DND-41 (cell line): ENCODE data around the gene CALCOCO1.

Experiments
- ATAC-seq: fragments of 200-7000 bp; cut with Tn5 transposase; 3 replicates; pipeline ENCODE4 v1.9.1; 2021; ENCODE audit warnings: low read depth; ENCODE audit not compliant: insufficient read depth
- DNase-seq: peaks from one replicate; pipeline ENCODE4 v3.0.0-alpha.2; 2020
- H2AFZ ChIP-seq: 2 replicates; pipeline ENCODE4 v1.6.0; 2012; ENCODE audit warnings: low read depth, low read length
- H3K27ac ChIP-seq: 2 replicates; pipeline ENCODE4 v1.5.1; 2012; ENCODE audit warnings: low read length, inconsistent platforms
- H3K27me3 ChIP-seq: fragments of 200-600 bp; sonication (generic); 2 replicates; pipeline ENCODE4 v1.6.0; 2012; ENCODE audit warnings: low read length, mild to moderate bottlenecking, inconsistent platforms; ENCODE audit not compliant: insufficient read depth, poor library complexity
- H3K36me3 ChIP-seq: 2 replicates; pipeline ENCODE4 v1.5.1; 2012; ENCODE audit warnings: low read length, inconsistent platforms; ENCODE audit not compliant: insufficient read depth
- H3K4me1 ChIP-seq: 2 replicates; pipeline ENCODE4 v1.5.1; 2012; ENCODE audit warnings: mild to moderate bottlenecking, low read length; ENCODE audit not compliant: insufficient read depth
- H3K4me2 ChIP-seq: 2 replicates; pipeline ENCODE4 v1.6.0; 2012; ENCODE audit warnings: mild to moderate bottlenecking, moderate library complexity, low read length, inconsistent platforms; ENCODE audit not compliant: insufficient read depth
- H3K4me3 ChIP-seq, 2 experiments: fragments of 200-600 bp in 1 of 2; shearing (Covaris generic) in 1 of 2; 2 replicates each; pipeline ENCODE4 v1.5.1; 2012 to 2016; ENCODE audit warnings: inconsistent platforms in 2 of 2, low read length in 2 of 2, mild to moderate bottlenecking in 2 of 2, low read depth in 1 of 2, moderate library complexity in 1 of 2
- H3K79me2 ChIP-seq: 2 replicates; pipeline ENCODE4 v1.6.0; 2012; ENCODE audit warnings: low read length, inconsistent platforms; ENCODE audit not compliant: insufficient read depth
- H3K9ac ChIP-seq: 2 replicates; pipeline ENCODE4 v1.6.0; 2012; ENCODE audit warnings: low read depth, mild to moderate bottlenecking, inconsistent platforms, low read length, moderate library complexity
- H3K9me3 ChIP-seq: 2 replicates; pipeline ENCODE4 v1.5.1; 2012; ENCODE audit warnings: low read length, moderate library complexity, mild to moderate bottlenecking, inconsistent platforms; ENCODE audit not compliant: insufficient read depth, severe bottlenecking
- H4K20me1 ChIP-seq: 2 replicates; pipeline ENCODE4 v1.6.0; 2012; ENCODE audit warnings: low read length; ENCODE audit not compliant: insufficient read depth
- EZH2 ChIP-seq: IDR thresholded peaks from 3 replicates; pipeline ENCODE4 v1.6.1; 2012; ENCODE audit warnings: borderline replicate concordance, low read depth, mild to moderate bottlenecking, moderate library complexity, low read length, inconsistent platforms; ENCODE audit not compliant: severe bottlenecking
- TF ChIP-seq, protein P1 (sequence below): IDR thresholded peaks from 2 replicates; pipeline ENCODE4 v1.5.1; 2012; ENCODE audit warnings: borderline replicate concordance, low read length, moderate library complexity, mild to moderate bottlenecking; ENCODE audit not compliant: poor library complexity, severe bottlenecking; ENCODE audit errors: extremely low read depth

CALCOCO1 gene

DNA sequence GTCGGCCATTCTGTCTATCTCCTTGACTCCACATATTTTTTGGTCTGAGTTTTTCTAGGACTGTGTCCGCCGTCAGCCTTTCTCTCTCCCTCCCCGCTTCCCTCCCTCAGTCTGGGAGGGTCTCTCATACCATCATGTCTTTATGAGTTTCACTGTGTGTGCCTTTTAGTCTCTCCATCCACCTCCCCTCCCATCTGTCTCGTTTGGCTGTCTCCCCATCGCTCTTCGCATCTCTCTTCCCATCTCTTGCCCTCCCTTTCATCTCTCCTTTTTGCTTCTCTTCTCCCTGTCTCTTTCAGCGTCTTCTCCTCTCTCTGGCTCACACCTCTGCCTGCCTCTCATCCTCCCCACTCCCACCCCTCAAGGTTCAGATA is 31.5 kb upstream of the CALCOCO1 start:
- Histone ChIP-seq H3K4me1 (peaks cover 9% of the 10 kb centered on the region), H3K4me3 (no peak overlapping the region), H3K27me3 (peaks cover 63% of the 10 kb centered on the region), H2AFZ (no peak overlapping the region), H3K9me3 (no peaks in the 10 kb centered on the region), H3K27ac (no peak overlapping the region), H3K36me3 (no peaks in the 10 kb centered on the region), H3K9ac (no peak overlapping the region), H3K4me2 (no peak overlapping the region), H4K20me1 (no peaks in the 10 kb centered on the region), H3K79me2 (no peaks in the 10 kb centered on the region)
- no peak for TF ChIP-seq EZH2
- TF ChIP-seq, protein P1, sequence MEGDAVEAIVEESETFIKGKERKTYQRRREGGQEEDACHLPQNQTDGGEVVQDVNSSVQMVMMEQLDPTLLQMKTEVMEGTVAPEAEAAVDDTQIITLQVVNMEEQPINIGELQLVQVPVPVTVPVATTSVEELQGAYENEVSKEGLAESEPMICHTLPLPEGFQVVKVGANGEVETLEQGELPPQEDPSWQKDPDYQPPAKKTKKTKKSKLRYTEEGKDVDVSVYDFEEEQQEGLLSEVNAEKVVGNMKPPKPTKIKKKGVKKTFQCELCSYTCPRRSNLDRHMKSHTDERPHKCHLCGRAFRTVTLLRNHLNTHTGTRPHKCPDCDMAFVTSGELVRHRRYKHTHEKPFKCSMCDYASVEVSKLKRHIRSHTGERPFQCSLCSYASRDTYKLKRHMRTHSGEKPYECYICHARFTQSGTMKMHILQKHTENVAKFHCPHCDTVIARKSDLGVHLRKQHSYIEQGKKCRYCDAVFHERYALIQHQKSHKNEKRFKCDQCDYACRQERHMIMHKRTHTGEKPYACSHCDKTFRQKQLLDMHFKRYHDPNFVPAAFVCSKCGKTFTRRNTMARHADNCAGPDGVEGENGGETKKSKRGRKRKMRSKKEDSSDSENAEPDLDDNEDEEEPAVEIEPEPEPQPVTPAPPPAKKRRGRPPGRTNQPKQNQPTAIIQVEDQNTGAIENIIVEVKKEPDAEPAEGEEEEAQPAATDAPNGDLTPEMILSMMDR, result no peak
- DNase-seq (no peak), ATAC-seq (no peak)

DNA sequence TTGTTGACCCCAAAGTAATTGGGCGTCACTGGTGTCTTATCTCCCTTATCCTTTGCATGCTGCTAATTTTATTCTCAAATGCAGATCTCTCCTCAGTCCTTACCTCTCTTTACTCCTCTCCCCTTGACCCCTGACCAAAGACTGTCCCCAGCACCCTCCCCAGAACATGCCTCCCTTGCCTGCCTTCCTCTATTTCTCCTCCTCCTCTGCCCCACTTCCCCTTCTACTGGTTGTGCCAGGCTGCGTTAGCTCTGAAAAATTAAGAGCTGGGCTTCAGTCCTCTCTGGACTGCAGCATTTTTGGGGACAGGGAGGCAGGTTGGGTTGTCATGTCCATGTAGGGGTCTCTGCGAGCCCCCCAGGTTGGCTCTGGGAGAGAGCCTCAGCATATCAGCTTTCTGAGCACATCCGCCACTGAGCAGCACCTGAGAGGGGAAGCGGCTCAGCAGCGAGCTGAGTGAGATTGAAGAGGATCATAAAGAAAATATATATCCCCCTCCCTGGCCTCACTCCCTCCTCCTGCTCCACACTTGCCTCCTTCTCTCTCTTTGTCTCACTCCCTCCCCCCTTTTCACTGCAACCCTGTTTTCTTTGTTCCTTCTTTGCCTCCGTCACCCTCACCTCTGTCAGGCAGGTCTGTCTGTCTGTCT is 31.0 kb upstream of the CALCOCO1 start:
- no peaks in the 10 kb centered on the region for H4K20me1 ChIP-seq
- no peaks in the 10 kb centered on the region for H3K9me3 ChIP-seq
- ATAC-seq, result no peak
- H3K4me2 ChIP-seq, result no peak overlapping the region
- no peak overlapping the region for H3K9ac ChIP-seq
- no peaks in the 10 kb centered on the region for H3K36me3 ChIP-seq
- no peak overlapping the region for H3K4me3 ChIP-seq
- H3K4me1 ChIP-seq, result peaks cover 9% of the 10 kb centered on the region
- H3K79me2 ChIP-seq, result no peaks in the 10 kb centered on the region
- H3K27me3 ChIP-seq, result peaks cover 63% of the 10 kb centered on the region
- TF ChIP-seq, protein P1, result no peak
- TF ChIP-seq EZH2, result no peak
- no peak for DNase-seq
- no peak overlapping the region for H2AFZ ChIP-seq
- no peak overlapping the region for H3K27ac ChIP-seq

DNA sequence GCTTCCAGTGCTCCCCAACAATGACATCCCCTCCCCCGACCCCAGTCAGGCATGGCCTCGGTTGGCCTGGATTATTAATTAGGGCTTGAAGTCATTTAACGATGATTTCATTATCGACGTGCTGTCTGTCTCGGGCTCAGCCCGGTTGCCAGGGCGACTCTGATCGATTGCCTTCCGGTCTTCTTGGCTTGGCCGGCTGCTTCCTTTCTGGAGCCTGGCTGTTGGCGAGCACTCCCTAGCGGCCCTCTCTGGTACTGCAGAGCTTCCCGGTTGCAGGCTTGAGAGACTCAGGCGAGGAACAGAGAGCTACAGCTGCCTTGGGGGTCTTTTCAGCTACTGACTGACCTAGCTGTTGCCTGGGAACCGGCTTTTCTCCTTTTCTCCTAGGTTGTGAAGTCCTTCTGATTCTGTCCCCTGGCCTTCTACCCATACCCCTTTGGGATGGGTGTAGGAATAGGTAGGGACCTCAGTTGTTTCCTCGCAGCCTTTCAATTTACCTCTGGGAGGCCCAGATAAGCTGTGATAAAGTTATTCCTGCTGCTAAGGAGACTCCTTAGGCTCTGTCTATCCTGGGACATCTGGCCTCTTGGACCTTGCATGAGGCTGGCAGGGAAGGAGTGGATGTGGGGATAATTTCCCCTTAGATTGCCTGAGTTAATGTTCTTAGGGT is 30.0 kb upstream of the CALCOCO1 start:
- no peaks in the 10 kb centered on the region for H4K20me1 ChIP-seq
- no peaks in the 10 kb centered on the region for H3K79me2 ChIP-seq
- H3K27me3 ChIP-seq, result peaks cover 68% of the 10 kb centered on the region
- ATAC-seq (peak; percentile 84), DNase-seq (peak; percentile 81)
- TF ChIP-seq, protein P1, result peak; percentile 91
- TF ChIP-seq EZH2, result no peak
- no peak overlapping the region; a peak in 1 of 4 replicates for H3K4me3 ChIP-seq
- H3K9ac ChIP-seq, result no peak overlapping the region
- H3K4me1 ChIP-seq, result peaks cover 10% of the 10 kb centered on the region
- peak overlapping the region; percentile 34; the same call in 1 of the 2 replicates for H2AFZ ChIP-seq
- H3K36me3 ChIP-seq, result no peaks in the 10 kb centered on the region
- H3K4me2 ChIP-seq, result peak overlapping the region; percentile 56; the same call in 1 of the 2 replicates
- H3K27ac ChIP-seq, result no peak overlapping the region
- no peaks in the 10 kb centered on the region for H3K9me3 ChIP-seq
